Measurements from ENCODE around the gene MAEA. TPM values are rescaled to one million over a fixed set of nuclear protein-coding genes. Genes with fewer than 3 reads are reported as not detected.

MAEA gene
- total RNA-seq, 4 donors from 2014 or later, result 47.2 to 62.1 (median 53.9) TPM

GRCh38 chr4:1351854-1352566, 62.3 kb downstream of the MAEA start:
- TF ChIP-seq POLR2AphosphoS5 (IDR thresholded peaks at IDR 0.05) (no peak), EP300 (IDR thresholded peaks at IDR 0.05) (no peak)
- TF ChIP-seq, protein P1, sequence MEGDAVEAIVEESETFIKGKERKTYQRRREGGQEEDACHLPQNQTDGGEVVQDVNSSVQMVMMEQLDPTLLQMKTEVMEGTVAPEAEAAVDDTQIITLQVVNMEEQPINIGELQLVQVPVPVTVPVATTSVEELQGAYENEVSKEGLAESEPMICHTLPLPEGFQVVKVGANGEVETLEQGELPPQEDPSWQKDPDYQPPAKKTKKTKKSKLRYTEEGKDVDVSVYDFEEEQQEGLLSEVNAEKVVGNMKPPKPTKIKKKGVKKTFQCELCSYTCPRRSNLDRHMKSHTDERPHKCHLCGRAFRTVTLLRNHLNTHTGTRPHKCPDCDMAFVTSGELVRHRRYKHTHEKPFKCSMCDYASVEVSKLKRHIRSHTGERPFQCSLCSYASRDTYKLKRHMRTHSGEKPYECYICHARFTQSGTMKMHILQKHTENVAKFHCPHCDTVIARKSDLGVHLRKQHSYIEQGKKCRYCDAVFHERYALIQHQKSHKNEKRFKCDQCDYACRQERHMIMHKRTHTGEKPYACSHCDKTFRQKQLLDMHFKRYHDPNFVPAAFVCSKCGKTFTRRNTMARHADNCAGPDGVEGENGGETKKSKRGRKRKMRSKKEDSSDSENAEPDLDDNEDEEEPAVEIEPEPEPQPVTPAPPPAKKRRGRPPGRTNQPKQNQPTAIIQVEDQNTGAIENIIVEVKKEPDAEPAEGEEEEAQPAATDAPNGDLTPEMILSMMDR (IDR thresholded peaks at IDR 0.05), result peak in 3 of 4 experiments; percentile 87 to 96 (median 90)
- 1 to 10% methylated on average over 3 to 11 of the region's 24 CpGs for WGBS, 2 donors (ENCODE audit: low coverage in 1 of 2)
- peak; percentile 22 for ATAC-seq
- no peak overlapping the region for H3K4me3 ChIP-seq
- peak overlapping the region in 2 of 4 donors; percentile 19 to 60 for H3K27ac ChIP-seq
- no peaks in the 10 kb centered on the region for H3K27me3 ChIP-seq
- peaks cover 0 to 48% (median 22%) of the 10 kb centered on the region in 3 donors for H3K4me1 ChIP-seq
- H3K36me3 ChIP-seq, result peaks cover 0 to 61% of the 10 kb centered on the region in 2 donors
- no peaks in the 10 kb centered on the region for H3K9me3 ChIP-seq

- H3K4me3 ChIP-seq, result no peak overlapping the region
- TF ChIP-seq, protein P1 (IDR thresholded peaks at IDR 0.05), result no peak
- no peak for TF ChIP-seq EP300 (IDR thresholded peaks at IDR 0.05)
- TF ChIP-seq POLR2A (IDR thresholded peaks at IDR 0.05), result no peak
- no peak for TF ChIP-seq POLR2AphosphoS5 (IDR thresholded peaks at IDR 0.05)
Measured at GRCh38 chr4:1352567-1352900, 62.8 kb downstream of the MAEA start.

GRCh38 chr4:1353186-1354055, 63.7 kb downstream of the MAEA start:
- H3K36me3 ChIP-seq, result peaks cover 0 to 75% of the 10 kb centered on the region in 2 donors
- H3K27ac ChIP-seq, result no peak overlapping the region
- ATAC-seq, result no peak
- H3K9me3 ChIP-seq, result no peaks in the 10 kb centered on the region
- WGBS, 2 donors (ENCODE audit: low coverage in 1 of 2), result 80% methylated on average over 1 of the region's 30 CpGs; no CpG with 5 or more reads in 1 of the 2 donors
- H3K4me3 ChIP-seq, result no peak overlapping the region
- H3K4me1 ChIP-seq, result peaks cover 0 to 39% (median 13%) of the 10 kb centered on the region in 3 donors
- no peak for TF ChIP-seq POLR2AphosphoS5 (IDR thresholded peaks at IDR 0.05)
- TF ChIP-seq, protein P1 (IDR thresholded peaks at IDR 0.05), result no peak
- no peak for TF ChIP-seq POLR2A (IDR thresholded peaks at IDR 0.05)
- no peak for TF ChIP-seq EP300 (IDR thresholded peaks at IDR 0.05)
- no peaks in the 10 kb centered on the region for H3K27me3 ChIP-seq

More at GRCh38 chr4:1352567-1352900, 62.8 kb downstream of the MAEA start:
- Histone ChIP-seq H3K27me3 (no peaks in the 10 kb centered on the region), H3K4me1 (peaks cover 0 to 48% (median 22%) of the 10 kb centered on the region in 3 donors), H3K9me3 (no peaks in the 10 kb centered on the region), H3K27ac (no peak overlapping the region), H3K36me3 (peaks cover 0 to 66% of the 10 kb centered on the region in 2 donors)
- ATAC-seq, result no peak
- WGBS, 2 donors (ENCODE audit: low coverage in 1 of 2), result no CpG with 5 or more reads among the region's 12 CpGs

GRCh38 chr4:1354136-1354982, 64.7 kb downstream of the MAEA start:
- H3K27me3 ChIP-seq, result no peaks in the 10 kb centered on the region
- no peak for ATAC-seq
- TF ChIP-seq EP300 (IDR thresholded peaks at IDR 0.05), result no peak
- H3K9me3 ChIP-seq, result no peaks in the 10 kb centered on the region
- H3K4me3 ChIP-seq, result no peak overlapping the region
- whole genome bisulfite sequencing, 2 donors (ENCODE audit: low coverage in 1 of 2), result 72% methylated on average over 2 of the region's 36 CpGs; no CpG with 5 or more reads in 1 of the 2 donors
- H3K27ac ChIP-seq, result no peak overlapping the region
- H3K4me1 ChIP-seq, result peaks cover 0 to 30% (median 5%) of the 10 kb centered on the region in 3 donors
- H3K36me3 ChIP-seq, result peaks cover 0 to 85% of the 10 kb centered on the region in 2 donors

GRCh38 chr4:1354983-1355275, 65.2 kb downstream of the MAEA start:
- TF ChIP-seq EP300 (IDR thresholded peaks at IDR 0.05), result no peak
- no peak for TF ChIP-seq POLR2A (IDR thresholded peaks at IDR 0.05)
- TF ChIP-seq POLR2AphosphoS5 (IDR thresholded peaks at IDR 0.05), result no peak
- TF ChIP-seq, protein P1 (IDR thresholded peaks at IDR 0.05), result no peak
- no peaks in the 10 kb centered on the region for H3K9me3 ChIP-seq
- no peak overlapping the region for H3K4me3 ChIP-seq
- 92% methylated on average over 3 of the region's 18 CpGs; no CpG with 5 or more reads in 1 of the 2 donors for WGBS, 2 donors (ENCODE audit: low coverage in 1 of 2)
- no peak for ATAC-seq
- peaks cover 0 to 85% of the 10 kb centered on the region in 2 donors for H3K36me3 ChIP-seq
- no peaks in the 10 kb centered on the region for H3K27me3 ChIP-seq
- H3K27ac ChIP-seq, result no peak overlapping the region
- H3K4me1 ChIP-seq, result peaks cover 0 to 25% (median 5%) of the 10 kb centered on the region in 3 donors
